ENCODE measurements around the gene ACAP3.

ACAP3 gene

DNA sequence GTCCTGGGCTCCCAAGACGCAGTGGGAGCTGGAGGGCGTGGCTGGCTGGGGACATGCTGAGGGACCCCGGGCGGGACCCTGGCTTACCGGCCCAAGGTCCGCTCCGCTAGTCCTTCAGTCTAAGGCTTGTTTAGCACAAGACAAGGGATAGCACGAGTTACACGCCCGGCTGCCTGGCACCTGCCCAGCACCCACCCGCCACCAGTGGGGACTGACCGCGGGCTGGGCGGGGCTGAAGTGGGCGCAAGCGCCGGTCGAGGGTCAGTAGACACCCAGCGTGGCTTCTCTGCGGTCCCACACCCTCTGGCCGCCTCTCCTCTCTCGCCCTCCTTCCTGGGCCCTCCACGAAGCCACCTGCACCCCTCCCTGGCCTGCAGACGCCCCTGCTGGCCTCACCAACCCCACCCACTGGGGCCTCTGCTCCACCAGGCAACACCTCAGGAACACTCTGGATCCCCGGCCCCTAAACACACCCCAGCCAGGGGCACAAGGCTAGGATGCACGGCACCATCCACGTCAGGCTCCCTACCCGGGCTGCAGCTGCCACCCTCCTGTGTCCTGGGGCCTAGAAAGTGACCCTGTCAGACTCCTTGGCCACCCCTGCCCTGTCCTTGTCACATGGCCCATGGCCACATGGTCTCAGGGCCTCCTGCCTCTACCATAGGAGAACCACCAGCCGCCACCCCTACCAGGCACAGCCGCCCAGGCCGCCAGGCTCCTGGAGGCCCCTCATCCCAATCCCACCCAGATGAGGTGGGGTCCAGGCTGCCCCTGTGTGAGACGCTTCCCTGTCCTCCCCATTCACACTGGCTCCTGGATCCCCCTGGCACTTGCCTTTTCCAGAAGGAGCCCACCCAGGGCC, 29.4 kb upstream of the ACAP3 start:
- Histone ChIP-seq H2AFZ (ENCODE audit: low read length) (no peak overlapping the region), H3K9me2 (replicated peaks; ENCODE audit: low read depth, low read length) (no peaks in the 10 kb centered on the region), H3K27me3 (ENCODE audit: insufficient read depth, low read length, poor library complexity, severe bottlenecking) (no peaks in the 10 kb centered on the region), H3K4me3 (ENCODE audit: low read length, poor library complexity, severe bottlenecking) (no peak overlapping the region), H3K36me3 (ENCODE audit: insufficient read depth, low read length) (no peaks in the 10 kb centered on the region; the same call in 1 of the 2 replicates), H3F3A (ENCODE audit: low read depth) (no peaks in the 10 kb centered on the region), H3K4me1 (ENCODE audit: insufficient read depth, low read length, poor library complexity, severe bottlenecking) (no peaks in the 10 kb centered on the region), H4K20me1 (ENCODE audit: insufficient read depth, low read length, poor library complexity, severe bottlenecking) (no peaks in the 10 kb centered on the region), H3K79me2 (ENCODE audit: insufficient read depth, low read length) (no peaks in the 10 kb centered on the region), H3K4me2 (ENCODE audit: low read depth, low read length, poor library complexity, severe bottlenecking) (no peak overlapping the region), H3K9ac (ENCODE audit: low read depth, low read length, poor library complexity, severe bottlenecking) (no peak overlapping the region), H3K9me3 (ENCODE audit: insufficient read depth, low read depth, low read length) (no peaks in the 10 kb centered on the region)
- TF ChIP-seq, protein P1, sequence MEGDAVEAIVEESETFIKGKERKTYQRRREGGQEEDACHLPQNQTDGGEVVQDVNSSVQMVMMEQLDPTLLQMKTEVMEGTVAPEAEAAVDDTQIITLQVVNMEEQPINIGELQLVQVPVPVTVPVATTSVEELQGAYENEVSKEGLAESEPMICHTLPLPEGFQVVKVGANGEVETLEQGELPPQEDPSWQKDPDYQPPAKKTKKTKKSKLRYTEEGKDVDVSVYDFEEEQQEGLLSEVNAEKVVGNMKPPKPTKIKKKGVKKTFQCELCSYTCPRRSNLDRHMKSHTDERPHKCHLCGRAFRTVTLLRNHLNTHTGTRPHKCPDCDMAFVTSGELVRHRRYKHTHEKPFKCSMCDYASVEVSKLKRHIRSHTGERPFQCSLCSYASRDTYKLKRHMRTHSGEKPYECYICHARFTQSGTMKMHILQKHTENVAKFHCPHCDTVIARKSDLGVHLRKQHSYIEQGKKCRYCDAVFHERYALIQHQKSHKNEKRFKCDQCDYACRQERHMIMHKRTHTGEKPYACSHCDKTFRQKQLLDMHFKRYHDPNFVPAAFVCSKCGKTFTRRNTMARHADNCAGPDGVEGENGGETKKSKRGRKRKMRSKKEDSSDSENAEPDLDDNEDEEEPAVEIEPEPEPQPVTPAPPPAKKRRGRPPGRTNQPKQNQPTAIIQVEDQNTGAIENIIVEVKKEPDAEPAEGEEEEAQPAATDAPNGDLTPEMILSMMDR (conservative IDR thresholded peaks at IDR 0.05; ENCODE audit: low read length), result no peak
- no peak for TF ChIP-seq EZH2phosphoT487 (IDR thresholded peaks at IDR 0.05; ENCODE audit: borderline replicate concordance)

DNA sequence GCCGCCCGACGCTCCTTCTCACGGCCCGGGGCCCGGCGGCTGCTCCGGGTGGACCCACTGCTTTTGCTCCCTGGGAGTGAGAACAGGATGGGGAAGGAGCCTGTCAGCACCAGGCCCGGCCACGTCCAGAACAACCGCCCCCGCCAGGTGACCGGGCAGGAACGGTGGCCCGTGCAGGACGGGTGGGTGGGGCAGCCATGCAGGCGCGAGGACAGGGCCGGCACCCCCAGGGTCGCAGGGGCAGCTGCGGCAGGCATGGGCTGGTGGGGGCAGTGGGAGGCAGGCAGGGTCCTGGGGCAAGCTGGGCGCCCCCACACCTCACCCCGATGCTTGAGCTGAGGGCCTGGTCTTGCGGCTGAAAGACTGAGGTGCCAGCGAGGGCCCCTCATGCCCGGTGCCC, 28.7 kb upstream of the ACAP3 start:
- H3F3A ChIP-seq (ENCODE audit: low read depth), result no peaks in the 10 kb centered on the region
- H3K4me2 ChIP-seq (ENCODE audit: low read depth, low read length, poor library complexity, severe bottlenecking), result no peak overlapping the region
- H2AFZ ChIP-seq (ENCODE audit: low read length), result no peak overlapping the region
- no peaks in the 10 kb centered on the region for H3K4me1 ChIP-seq (ENCODE audit: insufficient read depth, low read length, poor library complexity, severe bottlenecking)
- no peaks in the 10 kb centered on the region for H3K79me2 ChIP-seq (ENCODE audit: insufficient read depth, low read length)
- no peak overlapping the region for H3K9ac ChIP-seq (ENCODE audit: low read depth, low read length, poor library complexity, severe bottlenecking)
- no peak for TF ChIP-seq EZH2phosphoT487 (IDR thresholded peaks at IDR 0.05; ENCODE audit: borderline replicate concordance)
- TF ChIP-seq, protein P1 (conservative IDR thresholded peaks at IDR 0.05; ENCODE audit: low read length), result no peak
- H3K9me2 ChIP-seq (replicated peaks; ENCODE audit: low read depth, low read length), result no peaks in the 10 kb centered on the region
- no peaks in the 10 kb centered on the region; the same call in 1 of the 2 replicates for H3K36me3 ChIP-seq (ENCODE audit: insufficient read depth, low read length)
- no peaks in the 10 kb centered on the region for H4K20me1 ChIP-seq (ENCODE audit: insufficient read depth, low read length, poor library complexity, severe bottlenecking)
- H3K27me3 ChIP-seq (ENCODE audit: insufficient read depth, low read length, poor library complexity, severe bottlenecking), result no peaks in the 10 kb centered on the region
- H3K4me3 ChIP-seq (ENCODE audit: low read length, poor library complexity, severe bottlenecking), result no peak overlapping the region
- no peaks in the 10 kb centered on the region for H3K9me3 ChIP-seq (ENCODE audit: insufficient read depth, low read depth, low read length)

DNA sequence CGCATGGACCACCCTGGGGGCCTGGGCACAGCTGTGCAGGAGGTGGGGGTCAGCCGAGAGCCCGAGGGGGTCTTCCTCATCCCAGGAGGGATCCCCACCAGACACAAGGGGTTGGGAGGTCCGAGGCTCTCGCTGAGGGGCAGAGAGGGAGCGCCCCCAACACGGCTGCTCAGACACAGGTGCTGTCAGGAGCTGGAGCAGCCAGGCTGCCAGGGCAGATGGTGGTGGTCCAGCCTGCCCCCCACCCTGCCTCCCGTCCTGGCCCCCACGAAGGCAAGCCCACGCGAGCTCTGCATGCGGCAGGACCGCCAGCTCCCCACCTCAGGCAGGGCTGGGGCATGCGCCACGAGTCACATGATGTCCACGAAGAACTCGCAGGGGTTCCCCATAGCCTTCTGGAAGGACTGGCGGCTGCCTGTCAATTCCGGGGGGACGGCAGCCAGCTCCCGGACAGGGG, 28.1 kb upstream of the ACAP3 start:
- H3F3A ChIP-seq (ENCODE audit: low read depth), result no peaks in the 10 kb centered on the region
- H3K9ac ChIP-seq (ENCODE audit: low read depth, low read length, poor library complexity, severe bottlenecking), result no peak overlapping the region
- H3K4me2 ChIP-seq (ENCODE audit: low read depth, low read length, poor library complexity, severe bottlenecking), result no peak overlapping the region
- H2AFZ ChIP-seq (ENCODE audit: low read length), result no peak overlapping the region
- no peaks in the 10 kb centered on the region for H3K79me2 ChIP-seq (ENCODE audit: insufficient read depth, low read length)
- H3K4me3 ChIP-seq (ENCODE audit: low read length, poor library complexity, severe bottlenecking), result no peak overlapping the region
- H3K4me1 ChIP-seq (ENCODE audit: insufficient read depth, low read length, poor library complexity, severe bottlenecking), result no peaks in the 10 kb centered on the region
- H3K36me3 ChIP-seq (ENCODE audit: insufficient read depth, low read length), result no peaks in the 10 kb centered on the region; the same call in 1 of the 2 replicates
- H3K9me2 ChIP-seq (replicated peaks; ENCODE audit: low read depth, low read length), result no peaks in the 10 kb centered on the region
- no peak for TF ChIP-seq EZH2phosphoT487 (IDR thresholded peaks at IDR 0.05; ENCODE audit: borderline replicate concordance)
- TF ChIP-seq, protein P1 (conservative IDR thresholded peaks at IDR 0.05; ENCODE audit: low read length), result no peak
- H4K20me1 ChIP-seq (ENCODE audit: insufficient read depth, low read length, poor library complexity, severe bottlenecking), result no peaks in the 10 kb centered on the region
- H3K9me3 ChIP-seq (ENCODE audit: insufficient read depth, low read depth, low read length), result no peaks in the 10 kb centered on the region
- no peaks in the 10 kb centered on the region for H3K27me3 ChIP-seq (ENCODE audit: insufficient read depth, low read length, poor library complexity, severe bottlenecking)

Data from Loucy (cell line).